ENCODE measurements around the gene COA7.
A peak's percentile ranks its signal among the peaks of the same experiment; 100 is the strongest.

COA7 gene

GRCh38 chr1:52662645-52663313, 35.4 kb downstream of the COA7 start (continued):
- TF ChIP-seq ZNF391 (tag by site-specific recombination; IDR thresholded peaks at IDR 0.05; ENCODE audit: borderline replicate concordance, low read depth) (no peak), OSR2 (tag by site-specific recombination; IDR thresholded peaks at IDR 0.05) (peak; percentile 96), ZSCAN4 (tag by site-specific recombination; IDR thresholded peaks at IDR 0.05) (no peak), ZNF433 (tag by site-specific recombination; IDR thresholded peaks at IDR 0.05; ENCODE audit: low read depth) (no peak), ZNF610 (tag by site-specific recombination; IDR thresholded peaks at IDR 0.05; ENCODE audit: borderline replicate concordance) (no peak), KLF9 (tag by site-specific recombination; IDR thresholded peaks at IDR 0.05; ENCODE audit: low read depth) (no peak), ZNF521 (tag by site-specific recombination; IDR thresholded peaks at IDR 0.05) (no peak), GLI4 (tag by site-specific recombination; IDR thresholded peaks at IDR 0.05) (no peak), SALL2 (tag by site-specific recombination; IDR thresholded peaks at IDR 0.05; ENCODE audit: borderline replicate concordance) (no peak), ZNF624 (tag by site-specific recombination; IDR thresholded peaks at IDR 0.05) (no peak), REPIN1 (tag by site-specific recombination; IDR thresholded peaks at IDR 0.05; ENCODE audit: low read depth) (no peak), ZNF677 (tag by site-specific recombination; IDR thresholded peaks at IDR 0.05) (no peak), ZNF341 (tag by site-specific recombination; IDR thresholded peaks at IDR 0.05; ENCODE audit: low read depth) (peak; percentile 91), SCRT2 (tag by site-specific recombination; IDR thresholded peaks at IDR 0.05) (no peak), MEIS1 (CRISPR knock-in tag; IDR thresholded peaks at IDR 0.05; ENCODE audit: borderline replicate concordance) (no peak), ZNF670 (tag by site-specific recombination; IDR thresholded peaks at IDR 0.05; ENCODE audit: low read depth) (no peak), ZNF664 (tag by site-specific recombination; IDR thresholded peaks at IDR 0.05) (no peak), ZBTB20 (tag by site-specific recombination; IDR thresholded peaks at IDR 0.05) (peak; percentile 51; the same call in 1 of the 2 replicates), IKZF3 (tag by site-specific recombination; IDR thresholded peaks at IDR 0.05) (0 out of 2 replicates have a peak, but pooled peaks have one; percentile 13), FEZF1 (tag by site-specific recombination; IDR thresholded peaks at IDR 0.05) (peak; percentile 43; the same call in 1 of the 2 replicates), ZNF785 (tag by site-specific recombination; IDR thresholded peaks at IDR 0.05) (no peak), REST (tag by site-specific recombination; IDR thresholded peaks at IDR 0.05) (no peak), ZNF140 (tag by site-specific recombination; IDR thresholded peaks at IDR 0.05) (no peak), OVOL3 (tag by site-specific recombination; IDR thresholded peaks at IDR 0.05) (0 out of 2 replicates have a peak, but pooled peaks have one; percentile 11), PRDM1 (tag by site-specific recombination; IDR thresholded peaks at IDR 0.05) (peak; percentile 41; the same call in 1 of the 2 replicates), ZNF394 (tag by site-specific recombination; IDR thresholded peaks at IDR 0.05; ENCODE audit: borderline replicate concordance) (no peak), KLF8 (tag by site-specific recombination; IDR thresholded peaks at IDR 0.05) (no peak), ZNF600 (tag by site-specific recombination; IDR thresholded peaks at IDR 0.05) (peak; percentile 86), PRDM6 (tag by site-specific recombination; IDR thresholded peaks at IDR 0.05) (peak; percentile 49), GLIS1 (tag by site-specific recombination; IDR thresholded peaks at IDR 0.05) (0 out of 2 replicates have a peak, but pooled peaks have one; percentile 10), ZNF501 (tag by site-specific recombination; IDR thresholded peaks at IDR 0.05) (no peak), ZEB2 (tag by site-specific recombination; IDR thresholded peaks at IDR 0.05) (0 out of 2 replicates have a peak, but pooled peaks have one; percentile 35), ZIC2 (tag by site-specific recombination; IDR thresholded peaks at IDR 0.05) (no peak), ELK4 (IDR thresholded peaks at IDR 0.05; ENCODE audit: borderline replicate concordance, low read depth, low read length) (no peak)
